ENCODE results near the gene NOTCH1. TPM values are rescaled to one million over a fixed set of nuclear protein-coding genes. Genes with fewer than 3 reads are reported as not detected.
A peak's percentile ranks its signal among the peaks of the same experiment; 100 is the strongest.

Gene NOTCH1
- total RNA-seq, 3 donors from 2014 or later (not counting 1 experiment from before 2014, with no cell fraction given): 126 to 228 (median 192) TPM

GRCh38 chr9:136522314-136523237, 23.3 kb downstream of the NOTCH1 start:
- DNase-seq: no peak
- TF ChIP-seq, protein P1, sequence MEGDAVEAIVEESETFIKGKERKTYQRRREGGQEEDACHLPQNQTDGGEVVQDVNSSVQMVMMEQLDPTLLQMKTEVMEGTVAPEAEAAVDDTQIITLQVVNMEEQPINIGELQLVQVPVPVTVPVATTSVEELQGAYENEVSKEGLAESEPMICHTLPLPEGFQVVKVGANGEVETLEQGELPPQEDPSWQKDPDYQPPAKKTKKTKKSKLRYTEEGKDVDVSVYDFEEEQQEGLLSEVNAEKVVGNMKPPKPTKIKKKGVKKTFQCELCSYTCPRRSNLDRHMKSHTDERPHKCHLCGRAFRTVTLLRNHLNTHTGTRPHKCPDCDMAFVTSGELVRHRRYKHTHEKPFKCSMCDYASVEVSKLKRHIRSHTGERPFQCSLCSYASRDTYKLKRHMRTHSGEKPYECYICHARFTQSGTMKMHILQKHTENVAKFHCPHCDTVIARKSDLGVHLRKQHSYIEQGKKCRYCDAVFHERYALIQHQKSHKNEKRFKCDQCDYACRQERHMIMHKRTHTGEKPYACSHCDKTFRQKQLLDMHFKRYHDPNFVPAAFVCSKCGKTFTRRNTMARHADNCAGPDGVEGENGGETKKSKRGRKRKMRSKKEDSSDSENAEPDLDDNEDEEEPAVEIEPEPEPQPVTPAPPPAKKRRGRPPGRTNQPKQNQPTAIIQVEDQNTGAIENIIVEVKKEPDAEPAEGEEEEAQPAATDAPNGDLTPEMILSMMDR (IDR thresholded peaks at IDR 0.05): no peak

DNA sequence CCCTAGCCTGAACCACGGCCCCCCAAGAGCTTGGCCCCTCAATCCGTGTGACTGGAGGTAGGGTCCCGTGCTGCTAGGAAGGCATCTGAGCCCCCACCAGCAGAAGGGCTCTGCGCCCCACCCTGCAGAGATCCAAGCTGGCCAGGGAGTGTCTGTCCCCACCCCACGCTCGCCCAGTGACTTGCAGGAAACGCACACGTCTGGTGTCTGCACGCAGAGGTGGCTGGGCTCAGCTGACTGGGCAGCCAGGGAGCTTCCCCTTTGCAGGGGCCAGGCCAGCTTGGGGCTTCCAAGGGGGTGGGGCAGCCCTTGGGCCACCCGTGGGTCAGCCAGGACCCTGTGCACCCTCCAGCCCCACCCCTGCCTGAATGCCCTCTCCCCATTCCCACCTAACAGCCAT, 24.3 kb downstream of the NOTCH1 start:
- Histone ChIP-seq H3K4me1 (ENCODE audit: control insufficient read depth, insufficient read depth, low read length) (peaks cover 31% of the 10 kb centered on the region), H3K36me3 (ENCODE audit: control insufficient read depth, insufficient read depth, low read length) (peaks cover 64% of the 10 kb centered on the region), H3K27ac (ENCODE audit: low read length) (no peak overlapping the region), H3K9me3 (ENCODE audit: control insufficient read depth, insufficient read depth, low read length) (no peaks in the 10 kb centered on the region), H3K4me3 (ENCODE audit: low read length) (no peak overlapping the region), H3K27me3 (ENCODE audit: control insufficient read depth, insufficient read depth, low read length) (no peaks in the 10 kb centered on the region)
- H3K36me3 Mint-ChIP-seq: no peaks in the 10 kb centered on the region
- TF ChIP-seq, protein P1 (IDR thresholded peaks at IDR 0.05): no peak
- H3K9me3 Mint-ChIP-seq: no peaks in the 10 kb centered on the region
- ATAC-seq (peak in 1 of 3 donors; percentile 18), DNase-seq (no peak)
- H3K4me1 Mint-ChIP-seq: peaks cover 4 to 6% of the 10 kb centered on the region in 2 donors
- intact Hi-C loops (cut with micrococcal nuclease): no loop called here
- H3K27ac Mint-ChIP-seq: no peak overlapping the region
- no peaks in the 10 kb centered on the region for H3K27me3 Mint-ChIP-seq (ENCODE audit: low read depth in 2 of 2)
- H3K4me3 Mint-ChIP-seq: no peak overlapping the region
- 82% methylated on average over 10 of the region's 10 CpGs for WGBS (ENCODE audit: insufficient coverage)

More at GRCh38 chr9:136522314-136523237, 23.3 kb downstream of the NOTCH1 start:
- H3K36me3 Mint-ChIP-seq: no peaks in the 10 kb centered on the region
- peaks cover 56% of the 10 kb centered on the region for H3K36me3 ChIP-seq (ENCODE audit: control insufficient read depth, insufficient read depth, low read length)
- H3K27me3 ChIP-seq (ENCODE audit: control insufficient read depth, insufficient read depth, low read length): no peaks in the 10 kb centered on the region
- peaks cover 42% of the 10 kb centered on the region for H3K4me1 ChIP-seq (ENCODE audit: control insufficient read depth, insufficient read depth, low read length)
- no peak overlapping the region for H3K27ac ChIP-seq (ENCODE audit: low read length)
- H3K4me3 ChIP-seq (ENCODE audit: low read length): no peak overlapping the region
- no peaks in the 10 kb centered on the region for H3K9me3 Mint-ChIP-seq
- no peak overlapping the region for H3K4me3 Mint-ChIP-seq
- peaks cover 4 to 11% of the 10 kb centered on the region in 2 donors for H3K4me1 Mint-ChIP-seq
- no peaks in the 10 kb centered on the region for H3K27me3 Mint-ChIP-seq (ENCODE audit: low read depth in 2 of 2)
- intact Hi-C loops (cut with micrococcal nuclease): no loop called here
- ATAC-seq: no peak
- no peaks in the 10 kb centered on the region for H3K9me3 ChIP-seq (ENCODE audit: control insufficient read depth, insufficient read depth, low read length)
- 86% methylated on average over 59 of the region's 59 CpGs for WGBS (ENCODE audit: insufficient coverage)
- no peak overlapping the region for H3K27ac Mint-ChIP-seq

GRCh38 chr9:136520053-136520540, 25.8 kb downstream of the NOTCH1 start:
- peaks cover 74% of the 10 kb centered on the region for H3K36me3 ChIP-seq (ENCODE audit: control insufficient read depth, insufficient read depth, low read length)
- no peaks in the 10 kb centered on the region for H3K9me3 ChIP-seq (ENCODE audit: control insufficient read depth, insufficient read depth, low read length)
- H3K27me3 ChIP-seq (ENCODE audit: control insufficient read depth, insufficient read depth, low read length): no peaks in the 10 kb centered on the region
- Mint-ChIP-seq H3K4me1 (peaks cover 0 to 4% of the 10 kb centered on the region in 2 donors), H3K27ac (no peak overlapping the region), H3K36me3 (no peaks in the 10 kb centered on the region), H3K4me3 (no peak overlapping the region), H3K27me3 (ENCODE audit: low read depth in 2 of 2) (no peaks in the 10 kb centered on the region), H3K9me3 (no peaks in the 10 kb centered on the region)
- TF ChIP-seq, protein P1 (IDR thresholded peaks at IDR 0.05): no peak
- DNase-seq (no peak), ATAC-seq (no peak)
- intact Hi-C loops (cut with micrococcal nuclease): no loop called here
- 94% methylated on average over 20 of the region's 20 CpGs for WGBS (ENCODE audit: insufficient coverage)
- H3K4me3 ChIP-seq (ENCODE audit: low read length): no peak overlapping the region
- peaks cover 18% of the 10 kb centered on the region for H3K4me1 ChIP-seq (ENCODE audit: control insufficient read depth, insufficient read depth, low read length)
- H3K27ac ChIP-seq (ENCODE audit: low read length): no peak overlapping the region
